ENCODE data around the gene SERPINE2. TPM values are rescaled to one million over a fixed set of nuclear protein-coding genes. Genes with fewer than 3 reads are reported as not detected.

The SERPINE2 gene
- total RNA-seq, 1 experiment from 2014 or later, result 93.3 TPM

DNA sequence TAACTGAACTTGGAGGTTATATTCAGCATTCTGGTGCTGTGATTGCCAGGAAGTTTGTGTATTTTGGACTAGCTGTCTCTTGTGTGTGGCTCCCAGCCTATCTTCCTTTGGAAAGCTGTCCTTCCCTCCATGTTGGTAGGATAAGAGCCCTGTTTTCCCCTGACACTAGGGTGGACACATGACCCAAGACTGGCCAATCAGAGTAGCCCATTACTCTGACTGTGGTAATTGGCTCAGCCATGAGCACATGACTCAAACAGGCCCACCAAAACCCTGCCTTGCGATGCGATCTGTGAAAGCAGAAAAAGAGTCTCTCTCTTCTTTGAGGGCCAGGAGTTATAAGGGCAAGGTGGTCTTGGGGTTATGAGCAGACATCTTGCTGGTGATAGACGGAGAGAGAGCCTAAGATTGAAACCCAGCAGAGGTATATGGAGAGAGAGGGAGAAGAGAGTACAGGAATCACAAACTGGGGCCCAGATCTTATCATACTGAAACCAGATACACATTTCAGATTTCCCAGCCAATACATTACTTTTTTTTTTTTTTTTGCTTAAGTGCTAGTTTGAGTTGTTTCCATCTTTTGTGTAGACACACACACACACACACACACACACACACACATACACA, 45.3 kb upstream of the SERPINE2 start:
- H3K4me2 ChIP-seq (ENCODE audit: low read length), result peak overlapping the region; percentile 62
- ChIA-PET POLR2A (no interaction called here), CTCF (no interaction called here), RAD21 (ENCODE audit: low non-redundant PET in 1 of 2, low total read pairs in 2 of 2, uncharacterized antibody in 2 of 2, unreplicated experiment in 2 of 2) (no interaction called here)
- no peak overlapping the region for H3K9ac ChIP-seq (ENCODE audit: low read length)
- peak overlapping the region; percentile 88 for H2AFZ ChIP-seq (ENCODE audit: low read depth, low read length, poor library complexity, severe bottlenecking)
- no peaks in the 10 kb centered on the region for H3K79me2 ChIP-seq (ENCODE audit: insufficient read depth, low read length)
- intact Hi-C loops (cut with micrococcal nuclease), result loop anchor here (2.0 kb wide), 1 partner anchor 46 kb away; the partner anchor contains the start of gene SERPINE2
- H3K27ac ChIP-seq (ENCODE audit: low read depth, low read length), result no peak overlapping the region
- no peaks in the 10 kb centered on the region for H3K9me2 ChIP-seq (ENCODE audit: insufficient read depth)
- no peak overlapping the region for H3K4me3 ChIP-seq (replicated peaks in 1 of 2; ENCODE audit: low read depth in 1 of 2, low read length in 2 of 2)
- no peak for DNase-seq (ENCODE audit: low read depth, low spot score)
- no peaks in the 10 kb centered on the region for H3K27me3 ChIP-seq (ENCODE audit: insufficient read depth, low read length)
- H3K9me3 ChIP-seq (ENCODE audit: control insufficient read depth in 1 of 2, insufficient read depth in 1 of 2, low read depth in 1 of 2, low read length in 2 of 2), result no peaks in the 10 kb centered on the region
- no TSS peak for BruUV-seq (replicated peaks)
- no peak for TF ChIP-seq ATF3 (IDR thresholded peaks at IDR 0.05)
- TF ChIP-seq EZH2phosphoT487 (IDR thresholded peaks at IDR 0.05; ENCODE audit: borderline replicate concordance), result no peak
- H3K36me3 ChIP-seq (ENCODE audit: control insufficient read depth in 1 of 2, insufficient read depth in 2 of 2, low read length in 2 of 2), result no peaks in the 10 kb centered on the region
- peaks cover 21 to 34% of the 10 kb centered on the region in 2 experiments for H3K4me1 ChIP-seq (ENCODE audit: control insufficient read depth in 1 of 2, insufficient read depth in 2 of 2, low read length in 2 of 2)
- H4K20me1 ChIP-seq (ENCODE audit: insufficient read depth), result no peaks in the 10 kb centered on the region
- ATAC-seq, result no peak

GRCh38 chr2:224083638-224084037, 44.6 kb upstream of the SERPINE2 start:
- intact Hi-C loops (cut with micrococcal nuclease), result loop anchor here (2.0 kb wide), 1 partner anchor 45 kb away; the partner anchor contains the start of gene SERPINE2
- no TSS peak for BruUV-seq (replicated peaks)
- POLR2A ChIA-PET, result interaction anchor here (0.6 kb wide), 1 partner anchor 129 kb away, joined by 4 read pairs; no protein-coding TSS in a partner anchor
- no peak overlapping the region for H2AFZ ChIP-seq (ENCODE audit: low read depth, low read length, poor library complexity, severe bottlenecking)
- H3K27ac ChIP-seq (ENCODE audit: low read depth, low read length), result no peak overlapping the region
- CTCF ChIA-PET, result no interaction called here
- H3K79me2 ChIP-seq (ENCODE audit: insufficient read depth, low read length), result no peaks in the 10 kb centered on the region
- peaks cover 21 to 34% of the 10 kb centered on the region in 2 experiments for H3K4me1 ChIP-seq (ENCODE audit: control insufficient read depth in 1 of 2, insufficient read depth in 2 of 2, low read length in 2 of 2)
- H4K20me1 ChIP-seq (ENCODE audit: insufficient read depth), result no peaks in the 10 kb centered on the region
- no peak overlapping the region for H3K4me3 ChIP-seq (replicated peaks in 1 of 2; ENCODE audit: low read depth in 1 of 2, low read length in 2 of 2)
- ATAC-seq (no peak), DNase-seq (ENCODE audit: low read depth, low spot score) (no peak)
- no peaks in the 10 kb centered on the region for H3K9me3 ChIP-seq (ENCODE audit: control insufficient read depth in 1 of 2, insufficient read depth in 1 of 2, low read depth in 1 of 2, low read length in 2 of 2)
- no peaks in the 10 kb centered on the region for H3K9me2 ChIP-seq (ENCODE audit: insufficient read depth)
- H3K4me2 ChIP-seq (ENCODE audit: low read length), result no peak overlapping the region
- TF ChIP-seq CBX3 (IDR thresholded peaks at IDR 0.05; ENCODE audit: low read depth) (no peak), TCF7L2 (IDR thresholded peaks at IDR 0.05; ENCODE audit: borderline replicate concordance, extremely low read depth, insufficient read depth, insufficient read length) (no peak), RAD21 (IDR thresholded peaks at IDR 0.05; ENCODE audit: low read depth) (no peak), POLR2AphosphoS5 (IDR thresholded peaks at IDR 0.05; ENCODE audit: low read depth, low read length) (no peak), MAX (IDR thresholded peaks at IDR 0.05) (no peak), SP1 (IDR thresholded peaks at IDR 0.05; ENCODE audit: low read depth) (no peak), YY1 (IDR thresholded peaks at IDR 0.05; ENCODE audit: extremely low read depth, insufficient replicate concordance, low read depth, low read length) (no peak), FOSL1 (IDR thresholded peaks at IDR 0.05; ENCODE audit: low read depth) (no peak), SRF (IDR thresholded peaks at IDR 0.05; ENCODE audit: low read depth) (no peak), ZNF274 (IDR thresholded peaks at IDR 0.05; ENCODE audit: low read depth, low read length) (no peak), CEBPB (IDR thresholded peaks at IDR 0.05; ENCODE audit: low read depth) (no peak), CTCF (IDR thresholded peaks at IDR 0.05 in 2 of 3, conservative IDR thresholded peaks at IDR 0.05 in 1 of 3; ENCODE audit: borderline replicate concordance in 1 of 3, insufficient read depth in 1 of 3, low read depth in 2 of 3, low read length in 2 of 3) (no peak)
- TF ChIP-seq, protein P1, sequence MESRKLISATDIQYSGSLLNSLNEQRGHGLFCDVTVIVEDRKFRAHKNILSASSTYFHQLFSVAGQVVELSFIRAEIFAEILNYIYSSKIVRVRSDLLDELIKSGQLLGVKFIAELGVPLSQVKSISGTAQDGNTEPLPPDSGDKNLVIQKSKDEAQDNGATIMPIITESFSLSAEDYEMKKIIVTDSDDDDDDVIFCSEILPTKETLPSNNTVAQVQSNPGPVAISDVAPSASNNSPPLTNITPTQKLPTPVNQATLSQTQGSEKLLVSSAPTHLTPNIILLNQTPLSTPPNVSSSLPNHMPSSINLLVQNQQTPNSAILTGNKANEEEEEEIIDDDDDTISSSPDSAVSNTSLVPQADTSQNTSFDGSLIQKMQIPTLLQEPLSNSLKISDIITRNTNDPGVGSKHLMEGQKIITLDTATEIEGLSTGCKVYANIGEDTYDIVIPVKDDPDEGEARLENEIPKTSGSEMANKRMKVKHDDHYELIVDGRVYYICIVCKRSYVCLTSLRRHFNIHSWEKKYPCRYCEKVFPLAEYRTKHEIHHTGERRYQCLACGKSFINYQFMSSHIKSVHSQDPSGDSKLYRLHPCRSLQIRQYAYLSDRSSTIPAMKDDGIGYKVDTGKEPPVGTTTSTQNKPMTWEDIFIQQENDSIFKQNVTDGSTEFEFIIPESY (IDR thresholded peaks at IDR 0.05; ENCODE audit: extremely low read depth, insufficient replicate concordance, low read length), result no peak
- H3K36me3 ChIP-seq (ENCODE audit: control insufficient read depth in 1 of 2, insufficient read depth in 2 of 2, low read length in 2 of 2), result no peaks in the 10 kb centered on the region
- RAD21 ChIA-PET (ENCODE audit: low non-redundant PET in 1 of 2, low total read pairs in 2 of 2, uncharacterized antibody in 2 of 2, unreplicated experiment in 2 of 2), result no interaction called here
- H3K27me3 ChIP-seq (ENCODE audit: insufficient read depth, low read length), result no peaks in the 10 kb centered on the region
- H3K9ac ChIP-seq (ENCODE audit: low read length), result no peak overlapping the region

All from HCT116 (cell line).